ENCODE measurements around the gene PLK2.

The PLK2 gene

GRCh38 chr5:58460002-58460731 lies at the start of gene PLK2:
TSS of gene PLK2 (minus strand) at chr5:58460086. CDS start at chr5:58459959, 127 bp downstream.
- DNase-seq = no peak

DNA sequence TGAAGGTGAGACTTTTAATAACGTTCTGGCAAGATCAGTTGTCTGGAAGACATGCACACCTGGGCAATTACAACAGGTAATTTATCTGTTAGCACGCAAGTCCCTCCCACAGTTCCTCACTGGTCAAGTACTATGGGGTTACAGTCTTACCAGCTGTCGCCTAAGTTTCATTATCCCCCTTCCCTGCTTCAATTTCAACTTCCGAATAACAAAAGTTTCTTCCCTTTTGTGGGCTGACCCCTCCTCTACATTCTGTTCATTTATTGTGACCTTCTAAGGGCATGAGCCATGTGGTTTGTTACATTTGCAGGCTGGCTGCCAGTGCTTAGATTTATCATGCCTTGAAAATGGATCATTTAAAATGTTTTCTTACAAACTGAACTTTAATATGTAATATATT lies 47.8 kb upstream of the PLK2 start:
- DNase-seq = no peak

DNA sequence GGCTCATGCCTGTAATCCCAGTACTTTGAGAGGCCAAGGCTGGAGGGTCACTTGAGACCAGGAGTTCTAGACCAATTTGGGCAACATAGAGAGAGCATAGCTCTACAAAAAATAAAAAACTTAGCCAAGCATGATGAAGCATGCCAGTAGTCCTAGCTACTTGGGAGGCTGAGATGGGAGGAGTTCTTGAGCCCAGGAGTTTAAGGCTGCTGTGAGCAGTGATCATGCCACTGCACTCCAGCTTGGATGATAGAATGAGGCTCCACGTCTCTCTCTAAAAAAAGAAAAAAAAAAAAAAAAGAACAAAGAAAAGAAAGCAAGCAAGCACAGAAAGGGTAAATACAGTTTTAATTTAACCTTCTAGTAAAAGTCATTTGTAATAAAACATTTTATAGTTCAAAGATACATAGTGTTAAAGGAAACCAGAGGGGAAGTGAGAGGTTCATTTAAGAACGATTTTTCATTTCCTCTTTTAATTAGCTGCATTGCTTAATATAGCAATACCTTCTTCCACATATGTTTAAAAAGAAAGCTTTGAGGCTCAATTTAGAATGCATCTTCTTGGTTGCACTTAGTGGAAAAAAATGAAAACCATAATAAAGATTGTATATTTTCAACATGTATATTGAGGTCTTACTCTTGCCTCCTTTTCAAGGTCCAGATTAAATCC lies 46.2 kb upstream of the PLK2 start:
- DNase-seq = no peak

- no peak for DNase-seq
Observed at GRCh38 chr5:58505502-58505901, 45.6 kb upstream of the PLK2 start.

DNA sequence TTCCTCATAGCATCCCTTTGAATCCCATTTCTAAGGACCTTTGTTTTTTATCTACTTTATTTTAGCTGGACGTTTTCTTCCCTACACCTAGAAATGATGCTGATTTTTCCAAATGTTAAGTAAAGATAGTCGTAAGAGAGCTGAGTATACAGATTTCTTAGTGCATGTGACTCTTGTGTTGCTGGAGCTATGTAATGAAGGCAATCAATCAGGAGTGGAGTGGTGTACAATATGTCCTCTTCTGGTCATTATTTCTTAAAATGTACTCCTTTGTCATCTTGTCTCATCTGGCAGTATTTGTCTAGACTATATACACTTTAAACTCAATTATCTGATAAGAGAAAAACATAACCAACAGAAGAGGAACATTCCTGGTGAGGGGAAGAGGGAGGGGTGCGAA lies 44.9 kb upstream of the PLK2 start:
- DNase-seq = no peak

GRCh38 chr5:58503390-58504046 lies 43.6 kb upstream of the PLK2 start:
- DNase-seq = no peak

GRCh38 chr5:58501778-58502417 lies 42.0 kb upstream of the PLK2 start:
- DNase-seq = no peak

DNA sequence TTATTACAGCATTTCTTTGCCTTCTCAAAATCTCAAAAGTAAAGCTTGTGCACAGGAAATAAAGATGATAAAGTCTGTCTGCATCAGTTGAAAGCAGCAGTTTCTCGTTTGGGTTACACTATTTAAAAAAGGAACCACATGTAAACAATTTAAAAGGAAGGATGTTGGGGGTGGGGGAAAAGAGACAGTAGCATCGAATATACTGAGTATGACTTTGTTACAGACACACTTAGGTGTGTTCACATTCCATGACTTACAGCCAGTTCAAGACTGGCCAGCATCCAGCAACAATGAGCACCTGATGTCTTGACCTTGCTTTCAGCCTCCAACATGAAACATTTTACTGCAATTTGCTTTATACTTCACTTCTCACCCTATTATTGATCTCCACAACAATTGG lies 40.1 kb upstream of the PLK2 start:
- no peak for DNase-seq

DNA sequence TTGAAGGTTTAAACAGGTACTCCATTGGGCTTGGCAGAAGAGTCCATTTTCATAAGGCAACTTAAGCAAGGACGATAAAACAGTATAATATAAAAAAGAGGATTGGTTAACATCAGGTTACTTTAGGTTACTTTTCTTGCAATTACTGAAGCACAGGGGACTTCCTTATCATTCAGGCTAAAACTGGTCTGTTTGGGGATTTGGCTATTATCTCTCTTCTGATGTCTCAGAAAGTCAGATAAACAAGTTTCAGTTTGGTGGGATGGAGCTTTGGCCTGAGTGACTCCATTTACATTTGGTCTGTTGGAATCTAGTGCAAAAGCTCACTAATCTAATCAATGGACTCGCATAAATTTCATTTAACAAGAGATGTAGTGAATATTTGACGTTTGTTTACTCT lies 39.3 kb upstream of the PLK2 start:
- DNase-seq = no peak

GRCh38 chr5:58498340-58498942 lies 38.6 kb upstream of the PLK2 start:
- no peak for DNase-seq

GRCh38 chr5:58497921-58498320 lies 38.0 kb upstream of the PLK2 start:
- DNase-seq = no peak

GRCh38 chr5:58497386-58497785 lies 37.5 kb upstream of the PLK2 start:
- no peak for DNase-seq

- no peak for DNase-seq
Observed at GRCh38 chr5:58496488-58496887, 36.6 kb upstream of the PLK2 start.

- no peak for DNase-seq
Observed at GRCh38 chr5:58493141-58493540, 33.3 kb upstream of the PLK2 start.

GRCh38 chr5:58491216-58491892 lies 31.5 kb upstream of the PLK2 start, which contains the start of gene GAPT:
TSS of gene GAPT (plus strand) at chr5:58491435. CDS start at chr5:58494537, 3,102 bp downstream.
- no peak for DNase-seq

DNA sequence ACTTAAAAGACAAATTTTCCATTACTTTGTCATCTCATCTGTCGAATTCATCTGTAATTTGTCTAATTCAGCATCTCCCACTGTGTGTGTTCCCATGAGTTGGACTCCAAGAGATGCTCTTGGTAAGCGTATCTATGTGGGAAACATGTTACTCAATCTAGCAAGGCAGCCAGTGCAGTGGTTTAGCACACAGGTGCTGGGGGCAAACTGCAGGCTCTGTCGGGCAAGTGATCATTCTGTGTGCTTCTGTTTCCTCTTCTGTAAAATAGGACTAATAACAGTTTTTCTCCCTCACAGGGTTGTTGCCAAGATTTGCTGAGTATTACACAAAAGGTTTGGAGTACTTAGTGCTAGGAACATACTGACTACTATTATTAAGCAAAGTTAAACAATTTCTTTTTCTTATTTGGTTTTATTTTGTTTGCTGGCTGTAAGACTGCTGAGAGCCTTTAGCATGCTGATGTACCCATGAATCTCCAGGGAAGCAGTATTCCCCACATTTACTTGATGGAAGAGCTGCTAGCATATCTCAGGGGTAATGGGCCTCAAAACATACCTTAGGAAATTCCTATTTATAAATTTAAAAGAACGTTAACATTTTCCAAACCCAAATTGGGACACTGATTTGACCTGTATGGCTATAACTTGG lies 30.6 kb upstream of the PLK2 start:
- no peak for DNase-seq

DNA sequence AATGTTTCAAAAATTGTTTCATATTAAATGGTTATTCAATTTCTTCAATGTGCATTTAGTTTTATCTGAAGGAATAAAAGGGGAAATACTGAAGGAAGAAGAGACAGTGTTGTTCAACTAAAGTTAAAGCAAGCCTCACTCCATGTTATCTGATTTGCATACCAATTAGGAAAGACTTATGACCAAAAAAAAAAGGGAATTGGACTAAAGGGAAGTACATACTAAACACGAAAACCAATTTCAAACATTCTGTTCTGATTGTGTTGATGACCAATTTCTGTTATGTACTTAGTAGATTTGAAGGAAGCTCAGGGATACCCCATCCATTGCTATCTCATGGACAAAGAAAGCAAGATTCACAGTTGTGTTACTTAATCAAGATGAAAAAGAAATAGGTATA lies 26.4 kb upstream of the PLK2 start:
- no peak for DNase-seq

DNA sequence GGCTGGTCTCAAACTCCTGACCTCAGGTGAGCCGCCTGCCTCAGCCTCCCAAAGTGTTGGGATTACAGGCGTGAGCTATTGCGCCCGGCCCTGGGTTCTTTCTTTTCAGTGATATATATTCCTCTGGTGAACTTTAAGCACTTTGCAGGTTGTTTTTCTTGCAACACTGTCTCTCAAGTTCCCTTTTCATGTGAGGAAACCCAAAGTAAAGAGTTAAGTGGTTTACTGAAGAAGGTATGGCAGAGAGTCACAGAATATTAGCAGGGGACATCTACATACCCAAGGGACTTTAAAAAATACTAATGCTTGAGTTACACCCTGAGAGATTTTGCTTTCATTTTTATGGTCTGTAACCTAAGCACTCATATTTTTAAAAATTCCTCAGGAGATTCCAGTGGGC lies 24.6 kb upstream of the PLK2 start:
- DNase-seq = no peak

- no peak for DNase-seq
Observed at GRCh38 chr5:58482536-58482935, 22.6 kb upstream of the PLK2 start.

DNA sequence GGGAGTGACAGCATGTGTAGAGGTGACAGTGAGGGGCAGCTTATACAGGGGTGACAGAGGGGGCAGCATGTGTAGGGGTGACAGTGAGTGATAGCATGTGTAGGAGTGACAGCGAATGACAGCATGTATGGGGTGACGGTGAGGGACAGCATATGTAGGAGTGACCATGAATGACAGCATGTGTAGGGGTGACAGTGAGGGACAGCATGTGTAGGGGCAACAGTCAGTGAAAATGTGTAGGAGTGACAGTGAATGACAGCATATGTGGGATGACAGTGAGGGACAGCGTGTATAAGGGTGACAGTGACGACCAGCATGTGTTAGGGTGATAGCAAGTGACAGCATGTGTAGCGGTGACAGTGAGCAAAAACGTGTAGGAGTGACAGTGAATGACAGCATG lies 21.9 kb upstream of the PLK2 start:
- DNase-seq = no peak

DNA sequence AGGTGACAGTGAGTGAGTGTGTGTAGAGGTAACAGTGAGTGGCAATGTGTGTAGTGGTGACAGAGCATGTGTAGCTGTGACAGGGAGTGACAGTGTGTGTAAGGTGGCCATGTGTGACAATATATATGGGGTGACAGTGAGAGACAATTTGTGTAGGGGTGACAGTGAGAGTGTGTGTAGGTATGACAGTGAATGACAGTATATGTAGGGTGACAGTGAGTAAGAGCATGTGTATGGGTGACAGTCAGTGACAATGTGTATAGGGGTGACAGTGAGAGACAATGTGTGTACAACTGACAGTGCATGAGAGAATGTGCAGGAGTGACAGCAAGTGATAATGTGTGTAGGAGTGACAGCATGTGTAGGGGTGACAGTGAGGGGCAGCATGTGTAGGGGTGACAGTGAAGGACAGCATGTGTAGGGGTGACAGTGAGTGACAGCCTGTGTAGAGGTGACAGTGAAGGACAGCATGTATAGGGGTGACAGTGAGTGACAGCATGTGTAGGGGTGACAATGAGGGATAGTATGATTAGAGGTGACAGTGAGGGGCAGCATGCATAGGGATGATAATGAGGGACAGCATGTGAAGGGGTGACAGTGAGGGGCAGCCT lies 21.3 kb upstream of the PLK2 start:
- DNase-seq = no peak

All from NCI-H1436 (cell line).